Activated CD4-positive, alpha-beta T cell treated with anti-CD3 and anti-CD28 coated beads, Interleukin-2, amount 50 U/mL, for 16 hours (primary cell): ENCODE data around the gene CEP97.

Experiments
- DNase-seq: peaks from one replicate; pipeline ENCODE4 v3.0.0-alpha.2; 2020

Gene CEP97

DNA sequence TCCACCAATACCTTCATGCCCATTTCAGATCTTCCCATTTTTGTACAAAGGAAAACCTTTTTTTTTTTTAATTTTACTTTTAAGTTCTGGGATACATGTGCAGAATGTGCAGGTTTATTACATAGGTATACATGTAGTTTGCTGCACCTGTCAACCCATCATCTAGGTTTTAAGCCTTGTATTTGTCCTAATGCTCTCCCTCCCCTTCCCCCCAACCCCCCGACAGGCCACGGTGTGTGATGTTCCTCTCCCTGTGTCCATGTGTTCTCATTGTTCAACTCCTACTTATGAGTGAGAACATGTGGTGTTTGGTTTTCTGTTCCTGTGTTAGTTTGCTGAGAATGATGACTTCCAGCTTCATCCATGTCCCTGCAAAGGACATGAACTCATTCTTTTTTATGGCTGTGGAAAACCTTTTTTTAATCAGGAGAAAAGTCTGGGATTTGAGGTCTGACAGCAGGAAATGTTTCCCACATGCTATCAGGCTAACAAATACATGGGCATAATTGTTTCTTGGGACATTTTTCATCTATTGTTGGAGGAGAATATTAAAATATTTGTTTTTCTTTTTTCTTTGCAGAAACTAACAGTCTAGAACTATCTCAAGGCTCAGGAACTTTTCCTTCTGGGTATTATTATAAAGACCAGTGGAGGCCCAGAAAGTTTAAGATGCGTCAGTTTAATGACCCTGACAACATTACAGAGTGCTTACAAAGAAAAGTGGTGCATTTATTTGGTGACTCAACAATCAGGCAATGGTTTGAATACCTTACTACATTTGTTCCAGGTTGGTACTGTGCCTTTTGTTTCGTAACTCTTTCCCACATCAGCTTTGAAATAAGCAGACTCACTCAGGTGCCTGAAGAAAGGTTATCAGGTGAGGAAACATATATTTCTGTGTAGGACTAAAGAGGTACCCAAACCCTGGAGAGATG lies 92.1 kb downstream of the CEP97 start:
- DNase-seq, result no peak

GRCh38 chr3:101817992-101818391 lies 93.6 kb downstream of the CEP97 start:
- DNase-seq, result no peak

- no peak for DNase-seq
These were observed 95.3 kb downstream of the CEP97 start for GRCh38 chr3:101819649-101820206.
